ENCODE data around the gene JAKMIP3. TPM values are rescaled to one million over a fixed set of nuclear protein-coding genes. Genes with fewer than 3 reads are reported as not detected.

Gene JAKMIP3
- total RNA-seq, 1 experiment from 2014 or later, result 1.0 TPM

DNA sequence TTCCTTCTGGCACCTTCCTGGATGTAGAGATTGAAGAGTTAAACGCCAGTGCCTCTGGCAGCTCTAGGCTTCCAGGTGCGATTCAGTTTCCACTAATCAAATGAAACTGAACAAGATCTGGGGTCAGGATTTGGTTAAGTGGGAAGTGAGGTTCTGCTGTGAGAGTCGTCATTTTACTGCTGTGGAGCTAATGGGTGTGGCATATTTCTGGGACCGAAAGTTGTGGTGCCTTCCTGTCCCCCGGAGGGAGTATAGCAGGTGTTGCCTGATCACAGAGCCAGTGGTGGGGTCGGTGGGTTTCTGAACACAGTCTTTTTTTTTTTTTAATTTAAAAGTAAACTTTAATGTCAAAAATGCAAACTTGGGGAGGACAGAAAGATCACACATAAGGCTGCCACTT is 37.0 kb upstream of the JAKMIP3 start:
- Histone ChIP-seq H3K9me2 (replicated peaks; ENCODE audit: low read length) (no peaks in the 10 kb centered on the region), H3K4me2 (ENCODE audit: low read length) (no peak overlapping the region), H3K36me3 (ENCODE audit: low read depth, low read length) (no peaks in the 10 kb centered on the region), H2AFZ (ENCODE audit: low read length) (no peak overlapping the region), H3K27me3 (ENCODE audit: low read length) (peaks cover 36% of the 10 kb centered on the region), H4K20me1 (ENCODE audit: low read length) (no peaks in the 10 kb centered on the region), H3K4me3 (ENCODE audit: low read length) (no peak overlapping the region), H3K9ac (ENCODE audit: low read length) (no peak overlapping the region), H3K9me3 (ENCODE audit: low read length) (no peaks in the 10 kb centered on the region), H3K79me2 (ENCODE audit: low read length) (no peaks in the 10 kb centered on the region), H3K4me1 (ENCODE audit: insufficient read depth, low read length) (0 out of 2 replicates have a peak, but pooled peaks cover 2% of the 10 kb centered on the region), H3K27ac (ENCODE audit: low read length) (no peak overlapping the region), H3F3A (ENCODE audit: low read length, unreplicated experiment) (no peaks in the 10 kb centered on the region)
- intact Hi-C loops (cut with micrococcal nuclease), result no loop called here
- ChIA-PET CTCF (no interaction called here), POLR2A (ENCODE audit: unreplicated experiment) (interaction anchor here (0.6 kb wide), 1 partner anchor 13 kb away, joined by 4 read pairs; no protein-coding TSS in a partner anchor)
- ATAC-seq (no peak), DNase-seq (no peak)
- BruUV-seq (replicated peaks), result no TSS peak
- TF ChIP-seq EZH2phosphoT487 (IDR thresholded peaks at IDR 0.05; ENCODE audit: borderline replicate concordance, low read length) (no peak), EZH2 (IDR thresholded peaks at IDR 0.05; ENCODE audit: low read length, unreplicated experiment) (no peak)
- TF ChIP-seq, protein P1, sequence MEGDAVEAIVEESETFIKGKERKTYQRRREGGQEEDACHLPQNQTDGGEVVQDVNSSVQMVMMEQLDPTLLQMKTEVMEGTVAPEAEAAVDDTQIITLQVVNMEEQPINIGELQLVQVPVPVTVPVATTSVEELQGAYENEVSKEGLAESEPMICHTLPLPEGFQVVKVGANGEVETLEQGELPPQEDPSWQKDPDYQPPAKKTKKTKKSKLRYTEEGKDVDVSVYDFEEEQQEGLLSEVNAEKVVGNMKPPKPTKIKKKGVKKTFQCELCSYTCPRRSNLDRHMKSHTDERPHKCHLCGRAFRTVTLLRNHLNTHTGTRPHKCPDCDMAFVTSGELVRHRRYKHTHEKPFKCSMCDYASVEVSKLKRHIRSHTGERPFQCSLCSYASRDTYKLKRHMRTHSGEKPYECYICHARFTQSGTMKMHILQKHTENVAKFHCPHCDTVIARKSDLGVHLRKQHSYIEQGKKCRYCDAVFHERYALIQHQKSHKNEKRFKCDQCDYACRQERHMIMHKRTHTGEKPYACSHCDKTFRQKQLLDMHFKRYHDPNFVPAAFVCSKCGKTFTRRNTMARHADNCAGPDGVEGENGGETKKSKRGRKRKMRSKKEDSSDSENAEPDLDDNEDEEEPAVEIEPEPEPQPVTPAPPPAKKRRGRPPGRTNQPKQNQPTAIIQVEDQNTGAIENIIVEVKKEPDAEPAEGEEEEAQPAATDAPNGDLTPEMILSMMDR (conservative IDR thresholded peaks at IDR 0.05; ENCODE audit: low read depth, low read length), result no peak

DNA sequence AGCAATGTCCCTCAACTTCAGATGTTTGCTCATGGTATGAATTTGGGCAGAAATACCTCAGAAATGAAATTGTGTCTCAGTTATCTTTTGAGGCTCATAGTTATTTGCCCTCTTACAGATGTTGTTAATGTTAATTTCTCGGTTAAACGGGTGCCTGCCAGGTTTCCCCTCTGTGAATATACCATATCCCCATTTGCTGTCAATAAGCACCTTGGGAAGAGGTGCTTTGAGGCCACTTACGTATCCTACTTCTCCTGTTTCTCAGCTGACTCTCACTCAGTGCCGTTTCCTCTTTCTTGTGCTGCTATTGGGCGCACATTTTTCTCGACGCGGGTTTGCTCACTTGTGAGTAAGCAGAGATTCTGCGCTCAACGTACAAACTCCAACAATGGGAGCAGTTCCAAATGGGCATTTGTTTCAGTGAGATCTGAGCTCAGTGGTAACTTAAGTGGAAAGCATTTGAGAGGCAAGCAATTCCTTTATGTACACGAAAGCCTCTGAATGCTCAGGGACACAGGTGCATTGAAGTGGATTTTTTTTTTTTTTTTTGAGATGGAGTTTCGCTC is 34.8 kb upstream of the JAKMIP3 start:
- Histone ChIP-seq H3K9me3 (ENCODE audit: low read length) (no peaks in the 10 kb centered on the region), H3K27ac (ENCODE audit: low read length) (no peak overlapping the region), H3K27me3 (ENCODE audit: low read length) (peaks cover 27% of the 10 kb centered on the region), H3K79me2 (ENCODE audit: low read length) (no peaks in the 10 kb centered on the region), H3F3A (ENCODE audit: low read length, unreplicated experiment) (no peaks in the 10 kb centered on the region), H3K9ac (ENCODE audit: low read length) (no peak overlapping the region), H3K4me1 (ENCODE audit: insufficient read depth, low read length) (no peaks in the 10 kb centered on the region), H4K20me1 (ENCODE audit: low read length) (no peaks in the 10 kb centered on the region), H3K4me2 (ENCODE audit: low read length) (peak overlapping the region; percentile 16; the same call in 1 of the 2 replicates), H3K4me3 (ENCODE audit: low read length) (no peak overlapping the region), H3K36me3 (ENCODE audit: low read depth, low read length) (no peaks in the 10 kb centered on the region), H3K9me2 (replicated peaks; ENCODE audit: low read length) (no peaks in the 10 kb centered on the region), H2AFZ (ENCODE audit: low read length) (peak overlapping the region; percentile 30; the same call in 1 of the 2 replicates)
- POLR2A ChIA-PET (ENCODE audit: unreplicated experiment), result no interaction called here
- BruUV-seq (replicated peaks), result no TSS peak
- DNase-seq (peak; percentile 40), ATAC-seq (no peak)
- TF ChIP-seq EZH2 (IDR thresholded peaks at IDR 0.05; ENCODE audit: low read length, unreplicated experiment) (no peak), EZH2phosphoT487 (IDR thresholded peaks at IDR 0.05; ENCODE audit: borderline replicate concordance, low read length) (no peak)
- TF ChIP-seq, protein P1 (conservative IDR thresholded peaks at IDR 0.05; ENCODE audit: low read depth, low read length), result no peak
- intact Hi-C loops (cut with micrococcal nuclease), result no loop called here
- CTCF ChIA-PET, result no interaction called here

DNA sequence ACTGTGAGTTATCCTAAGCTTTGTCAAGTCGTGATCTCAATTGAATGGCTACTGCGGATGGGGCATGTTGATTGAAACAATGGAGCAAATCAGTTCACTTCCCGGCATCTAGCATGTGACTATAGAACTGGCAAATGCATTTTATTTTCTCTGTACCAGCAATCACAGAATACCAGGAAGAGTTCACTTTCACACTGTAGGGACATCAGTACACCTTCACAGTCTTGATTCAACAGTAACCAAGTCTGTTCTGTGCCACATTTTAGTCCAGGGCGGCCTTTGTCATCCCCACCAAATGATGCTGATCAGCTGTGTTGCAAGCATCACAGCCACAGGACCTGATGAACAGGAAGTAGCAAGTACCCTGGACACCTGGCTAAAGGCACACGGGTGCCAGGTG is 32.1 kb upstream of the JAKMIP3 start:
- Histone ChIP-seq H3F3A (ENCODE audit: low read length, unreplicated experiment) (no peaks in the 10 kb centered on the region), H4K20me1 (ENCODE audit: low read length) (no peaks in the 10 kb centered on the region), H3K4me2 (ENCODE audit: low read length) (no peak overlapping the region), H3K79me2 (ENCODE audit: low read length) (no peaks in the 10 kb centered on the region), H3K36me3 (ENCODE audit: low read depth, low read length) (no peaks in the 10 kb centered on the region), H2AFZ (ENCODE audit: low read length) (no peak overlapping the region), H3K4me1 (ENCODE audit: insufficient read depth, low read length) (no peaks in the 10 kb centered on the region), H3K9me3 (ENCODE audit: low read length) (no peaks in the 10 kb centered on the region), H3K27ac (ENCODE audit: low read length) (no peak overlapping the region), H3K27me3 (ENCODE audit: low read length) (peaks cover 28% of the 10 kb centered on the region), H3K9ac (ENCODE audit: low read length) (no peak overlapping the region), H3K4me3 (ENCODE audit: low read length) (no peak overlapping the region), H3K9me2 (replicated peaks; ENCODE audit: low read length) (no peaks in the 10 kb centered on the region)
- TF ChIP-seq EZH2 (IDR thresholded peaks at IDR 0.05; ENCODE audit: low read length, unreplicated experiment) (no peak), EZH2phosphoT487 (IDR thresholded peaks at IDR 0.05; ENCODE audit: borderline replicate concordance, low read length) (no peak)
- TF ChIP-seq, protein P1 (conservative IDR thresholded peaks at IDR 0.05; ENCODE audit: low read depth, low read length), result no peak
- no peak for ATAC-seq
- intact Hi-C loops (cut with micrococcal nuclease), result no loop called here
- CTCF ChIA-PET, result no interaction called here
- POLR2A ChIA-PET (ENCODE audit: unreplicated experiment), result no interaction called here
- BruUV-seq (replicated peaks), result no TSS peak
- DNase-seq, result no peak

All from PC-3 (cell line).